Stimulated activated naive CD8-positive, alpha-beta T cell treated with anti-CD3 and anti-CD28 coated beads, Interleukin-15, Interleukin-2, amounts not matched to agents 100 ng/mL and 50 ng/mL, for 24 hours (primary cell): ENCODE measurements around the gene BRD1.

Experiments
- H3K27ac Mint-ChIP-seq: one replicate; pipeline ENCODE4 v1.8.0; 2021; ENCODE audit warnings: mild to moderate bottlenecking, mixed read lengths
- H3K27me3 Mint-ChIP-seq: one replicate; pipeline ENCODE4 v1.8.0; 2021; ENCODE audit warnings: mixed read lengths
- H3K36me3 Mint-ChIP-seq: one replicate; pipeline ENCODE4 v1.8.0; 2021; ENCODE audit warnings: low read depth, mixed read lengths
- H3K4me1 Mint-ChIP-seq: one replicate; pipeline ENCODE4 v1.8.0; 2021; ENCODE audit warnings: low read depth, mixed read lengths
- H3K4me3 Mint-ChIP-seq: one replicate; pipeline ENCODE4 v1.8.0; 2021; ENCODE audit warnings: mild to moderate bottlenecking, mixed read lengths
- H3K9me3 Mint-ChIP-seq: one replicate; pipeline ENCODE4 v1.8.0; 2021; ENCODE audit warnings: mixed read lengths

The BRD1 gene

DNA sequence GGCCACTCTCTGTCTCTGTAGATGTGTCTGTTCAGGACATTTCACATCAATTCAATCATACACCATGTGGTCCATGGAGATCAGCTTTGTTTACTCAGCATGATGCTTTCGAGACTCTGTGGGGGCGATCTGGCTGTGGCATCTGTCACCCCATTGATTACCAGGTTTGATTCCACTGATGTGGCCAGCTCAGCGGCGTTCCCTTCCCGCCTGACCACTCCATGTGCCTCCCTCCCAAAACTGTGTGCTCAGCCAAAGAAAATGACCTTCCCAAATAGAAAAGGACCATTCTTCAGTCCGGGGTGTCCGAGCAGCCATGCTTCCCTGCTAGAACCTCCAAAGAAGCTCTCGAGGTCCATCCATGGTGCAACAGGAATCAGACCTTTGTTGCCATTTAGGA is 89.1 kb downstream of the BRD1 start:
- Mint-ChIP-seq H3K27ac (no peak overlapping the region), H3K4me1 (peaks cover 9% of the 10 kb centered on the region), H3K36me3 (no peaks in the 10 kb centered on the region), H3K9me3 (peaks cover 12% of the 10 kb centered on the region), H3K4me3 (no peak overlapping the region), H3K27me3 (peaks cover 35% of the 10 kb centered on the region)

DNA sequence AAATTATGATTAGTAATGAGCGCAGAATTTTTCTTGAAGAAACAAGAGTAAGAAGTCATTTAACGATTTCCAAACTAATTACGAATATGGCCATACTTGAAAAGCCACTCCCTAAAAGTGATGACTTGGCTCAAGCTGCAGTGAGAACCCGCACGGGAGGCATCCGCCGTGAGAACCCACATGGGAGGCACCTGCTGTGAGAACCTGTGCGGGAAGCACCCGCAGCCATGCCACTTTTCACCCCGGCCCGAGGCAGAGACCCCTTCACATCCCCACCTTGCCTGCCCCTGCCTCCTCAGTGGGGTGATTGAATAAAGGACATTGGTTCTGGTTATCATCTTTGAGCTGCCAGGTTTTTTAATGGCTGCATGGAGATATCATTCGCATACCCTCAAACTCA is 89.7 kb downstream of the BRD1 start:
- Mint-ChIP-seq H3K4me1 (peaks cover 14% of the 10 kb centered on the region), H3K9me3 (peaks cover 11% of the 10 kb centered on the region), H3K4me3 (no peak overlapping the region), H3K27ac (no peak overlapping the region), H3K36me3 (no peaks in the 10 kb centered on the region), H3K27me3 (peaks cover 36% of the 10 kb centered on the region)

DNA sequence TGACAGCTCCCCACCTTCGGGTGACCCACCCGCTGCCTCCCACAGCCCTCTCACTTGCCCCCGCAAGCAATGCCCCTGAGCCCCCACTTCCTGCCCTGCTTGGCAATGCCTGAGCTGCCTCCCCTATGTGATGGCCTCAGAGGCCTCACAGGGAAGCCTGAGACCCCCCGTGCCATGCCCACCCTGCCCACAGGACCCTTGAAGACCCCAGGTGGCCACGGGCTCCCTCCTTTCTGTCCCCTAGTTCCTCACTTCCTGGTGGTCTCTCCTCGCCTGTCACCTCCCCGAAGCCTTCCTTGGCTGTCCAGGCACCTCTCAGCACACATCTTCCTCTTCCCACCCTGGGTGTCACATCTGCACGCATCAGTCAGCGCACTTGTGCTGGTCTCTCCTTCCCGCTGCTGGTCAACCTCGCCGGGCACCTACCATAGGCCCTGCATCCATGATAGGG is 90.5 kb downstream of the BRD1 start:
- H3K4me1 Mint-ChIP-seq = peaks cover 15% of the 10 kb centered on the region
- peaks cover 11% of the 10 kb centered on the region for H3K9me3 Mint-ChIP-seq
- peaks cover 31% of the 10 kb centered on the region for H3K27me3 Mint-ChIP-seq
- no peaks in the 10 kb centered on the region for H3K36me3 Mint-ChIP-seq
- no peak overlapping the region for H3K27ac Mint-ChIP-seq
- H3K4me3 Mint-ChIP-seq = no peak overlapping the region

DNA sequence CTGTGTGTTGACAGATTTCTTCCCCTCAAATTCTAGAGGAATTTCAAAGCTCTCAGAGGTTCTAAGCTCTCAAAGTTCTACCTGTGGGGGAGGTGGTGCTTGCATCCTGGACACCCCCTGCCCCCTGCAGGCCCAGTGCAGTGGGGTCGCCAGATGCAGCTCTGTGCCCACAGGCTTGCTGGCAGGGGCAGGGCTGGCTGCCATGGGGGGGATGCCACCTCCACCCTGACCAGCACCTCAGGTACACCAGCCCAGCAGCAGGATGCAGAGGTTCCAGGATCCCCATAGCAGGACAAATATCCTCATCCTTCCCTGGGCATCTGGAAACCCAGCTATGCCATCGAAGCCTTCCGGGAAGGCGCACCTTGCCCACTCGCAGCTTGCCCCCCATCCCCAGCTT is 91.1 kb downstream of the BRD1 start:
- no peak overlapping the region for H3K27ac Mint-ChIP-seq
- H3K4me3 Mint-ChIP-seq = no peak overlapping the region
- peaks cover 30% of the 10 kb centered on the region for H3K27me3 Mint-ChIP-seq
- peaks cover 15% of the 10 kb centered on the region for H3K4me1 Mint-ChIP-seq
- no peaks in the 10 kb centered on the region for H3K36me3 Mint-ChIP-seq
- H3K9me3 Mint-ChIP-seq = peaks cover 11% of the 10 kb centered on the region

DNA sequence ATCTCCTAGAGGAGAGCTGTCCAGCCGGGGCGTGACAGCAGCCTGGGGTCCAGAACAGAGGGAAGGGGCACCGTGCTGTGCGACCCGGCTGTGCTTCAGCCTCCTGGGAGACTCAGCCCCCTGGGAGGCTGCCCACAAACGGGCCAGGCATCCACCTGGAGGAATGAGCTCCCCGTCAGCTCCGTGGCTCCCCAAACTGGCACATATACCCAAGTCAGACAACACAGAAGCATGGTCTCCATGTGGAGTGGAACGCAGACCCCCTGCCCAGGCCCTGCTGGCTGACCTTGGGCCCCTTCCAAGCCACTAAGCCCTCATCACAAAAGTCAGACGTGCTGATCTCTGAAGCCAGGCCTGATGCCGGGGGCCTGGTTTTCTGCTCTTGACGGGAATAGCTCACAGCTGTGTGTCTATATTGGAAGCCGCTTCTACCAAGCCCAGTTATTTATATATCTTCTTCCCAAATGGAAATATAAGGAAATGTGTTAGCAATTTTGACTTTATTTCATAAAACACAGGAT is 91.7 kb downstream of the BRD1 start:
- Mint-ChIP-seq H3K36me3 (no peaks in the 10 kb centered on the region), H3K4me3 (no peak overlapping the region), H3K27me3 (peaks cover 28% of the 10 kb centered on the region), H3K27ac (no peak overlapping the region), H3K4me1 (peaks cover 15% of the 10 kb centered on the region), H3K9me3 (peaks cover 11% of the 10 kb centered on the region)

DNA sequence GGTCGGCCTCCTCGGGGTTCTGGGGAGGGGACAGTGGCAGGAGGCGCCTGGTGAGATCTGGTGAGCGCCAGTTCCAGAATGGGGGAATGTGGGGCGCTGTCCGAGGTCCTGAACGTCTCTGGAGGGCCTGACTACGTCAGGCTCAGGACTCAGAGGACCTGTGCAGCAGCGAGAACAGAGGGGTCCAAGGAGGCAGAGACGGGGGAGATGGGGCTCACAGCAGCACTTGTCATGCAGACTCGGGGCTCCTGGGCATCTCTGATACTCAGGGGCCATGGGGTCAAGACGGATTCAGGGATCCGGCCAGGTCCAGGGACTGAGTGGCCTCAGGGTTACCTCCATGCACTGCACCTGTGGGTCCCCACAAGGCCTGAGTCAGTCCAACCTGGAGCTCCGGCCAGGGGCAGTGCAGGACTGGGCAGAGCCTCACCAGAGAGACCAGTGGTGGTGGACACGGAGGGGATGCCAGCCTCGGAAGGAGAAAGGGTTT is 92.2 kb downstream of the BRD1 start:
- H3K4me3 Mint-ChIP-seq = no peak overlapping the region
- H3K9me3 Mint-ChIP-seq = peaks cover 11% of the 10 kb centered on the region
- H3K36me3 Mint-ChIP-seq = no peaks in the 10 kb centered on the region
- H3K27ac Mint-ChIP-seq = no peak overlapping the region
- peaks cover 33% of the 10 kb centered on the region for H3K27me3 Mint-ChIP-seq
- peaks cover 15% of the 10 kb centered on the region for H3K4me1 Mint-ChIP-seq

DNA sequence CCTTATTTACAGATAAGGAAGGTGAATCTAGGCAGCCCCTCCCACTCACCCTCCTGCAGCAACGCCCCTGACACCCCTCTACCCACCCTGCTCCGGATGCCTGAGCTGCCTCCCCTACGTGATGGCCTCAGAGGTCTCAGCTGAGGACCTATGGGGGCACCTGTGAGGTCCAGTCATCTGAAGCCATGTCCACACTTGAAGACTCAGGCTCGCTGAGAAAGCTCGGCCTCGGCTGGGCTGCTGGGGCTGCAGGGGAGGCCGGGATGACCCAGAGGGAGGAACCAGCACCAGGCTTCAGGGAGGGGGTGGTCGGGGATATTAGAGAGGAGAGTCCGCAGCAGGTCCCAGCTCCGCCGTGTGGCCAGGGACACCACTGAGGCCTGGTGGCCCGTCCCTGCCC is 92.8 kb downstream of the BRD1 start:
- H3K36me3 Mint-ChIP-seq = no peaks in the 10 kb centered on the region
- H3K9me3 Mint-ChIP-seq = peaks cover 11% of the 10 kb centered on the region
- peaks cover 35% of the 10 kb centered on the region for H3K27me3 Mint-ChIP-seq
- H3K27ac Mint-ChIP-seq = no peak overlapping the region
- H3K4me1 Mint-ChIP-seq = peaks cover 15% of the 10 kb centered on the region
- no peak overlapping the region for H3K4me3 Mint-ChIP-seq

DNA sequence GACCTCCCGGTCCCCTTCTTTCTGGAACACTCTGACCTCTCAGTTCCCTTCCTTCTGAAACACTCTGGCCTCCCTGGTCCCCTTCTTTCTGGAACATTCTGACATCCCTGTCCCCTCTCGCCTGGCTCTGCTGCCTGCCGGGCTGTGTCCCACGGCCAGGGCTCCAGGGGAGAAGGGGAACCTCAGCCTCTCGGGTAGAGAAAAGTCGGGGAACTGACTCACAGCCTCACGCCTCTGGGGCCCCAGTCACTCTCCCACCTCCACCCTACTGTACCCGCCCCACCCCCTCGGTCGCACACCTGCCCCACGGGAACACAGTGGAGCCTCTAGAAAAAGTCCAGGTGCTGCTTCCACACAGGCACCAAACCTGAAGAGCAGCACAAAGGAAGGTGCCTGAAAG is 93.3 kb downstream of the BRD1 start:
- H3K36me3 Mint-ChIP-seq = no peaks in the 10 kb centered on the region
- peaks cover 15% of the 10 kb centered on the region for H3K4me1 Mint-ChIP-seq
- H3K27ac Mint-ChIP-seq = no peak overlapping the region
- no peak overlapping the region for H3K4me3 Mint-ChIP-seq
- H3K9me3 Mint-ChIP-seq = peaks cover 11% of the 10 kb centered on the region
- peaks cover 33% of the 10 kb centered on the region for H3K27me3 Mint-ChIP-seq

DNA sequence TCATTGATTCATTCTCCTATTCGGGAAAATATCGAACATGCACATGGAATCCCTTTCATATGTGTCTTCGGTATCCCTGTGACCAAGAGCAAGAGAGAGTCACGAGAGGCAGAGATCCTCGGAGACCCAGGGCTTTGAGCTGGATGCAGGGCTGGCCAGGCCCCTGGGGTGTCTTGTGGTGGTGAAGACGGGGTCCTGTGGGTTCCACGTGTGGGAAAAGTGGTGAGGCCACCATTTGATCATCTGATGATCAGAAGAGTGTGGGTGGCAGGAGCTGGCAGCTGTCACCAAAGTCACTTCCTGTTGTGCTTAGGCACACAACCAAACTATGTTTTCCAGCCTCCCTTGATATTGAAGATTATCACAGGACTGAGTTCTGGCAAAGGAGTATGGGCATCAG is 94.0 kb downstream of the BRD1 start:
- H3K27ac Mint-ChIP-seq = no peak overlapping the region
- H3K4me1 Mint-ChIP-seq = peaks cover 15% of the 10 kb centered on the region
- H3K9me3 Mint-ChIP-seq = peaks cover 10% of the 10 kb centered on the region
- H3K36me3 Mint-ChIP-seq = no peaks in the 10 kb centered on the region
- H3K4me3 Mint-ChIP-seq = no peak overlapping the region
- peaks cover 38% of the 10 kb centered on the region for H3K27me3 Mint-ChIP-seq

DNA sequence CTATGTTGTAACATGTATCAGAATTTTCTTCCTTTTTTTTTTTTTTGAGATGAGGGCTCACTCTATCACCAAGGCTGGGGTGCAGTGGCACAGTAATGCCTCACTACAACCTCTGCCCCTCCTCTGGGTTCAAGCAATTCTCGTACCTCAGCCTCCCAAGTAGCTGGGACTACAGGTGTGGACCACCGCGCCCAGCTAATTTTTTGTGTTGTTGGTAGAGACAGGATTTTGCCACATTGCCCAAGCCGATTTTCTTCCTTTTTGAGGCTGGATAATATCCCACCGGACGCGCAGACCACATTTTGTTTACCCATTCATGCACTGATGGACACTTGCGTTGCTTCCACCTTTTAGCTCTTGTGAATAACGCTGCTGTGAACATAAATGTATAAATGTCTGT is 97.0 kb downstream of the BRD1 start:
- no peaks in the 10 kb centered on the region for H3K9me3 Mint-ChIP-seq
- H3K4me1 Mint-ChIP-seq = peaks cover 23% of the 10 kb centered on the region
- H3K4me3 Mint-ChIP-seq = no peak overlapping the region
- no peaks in the 10 kb centered on the region for H3K36me3 Mint-ChIP-seq
- H3K27me3 Mint-ChIP-seq = peaks cover 54% of the 10 kb centered on the region
- H3K27ac Mint-ChIP-seq = no peak overlapping the region

DNA sequence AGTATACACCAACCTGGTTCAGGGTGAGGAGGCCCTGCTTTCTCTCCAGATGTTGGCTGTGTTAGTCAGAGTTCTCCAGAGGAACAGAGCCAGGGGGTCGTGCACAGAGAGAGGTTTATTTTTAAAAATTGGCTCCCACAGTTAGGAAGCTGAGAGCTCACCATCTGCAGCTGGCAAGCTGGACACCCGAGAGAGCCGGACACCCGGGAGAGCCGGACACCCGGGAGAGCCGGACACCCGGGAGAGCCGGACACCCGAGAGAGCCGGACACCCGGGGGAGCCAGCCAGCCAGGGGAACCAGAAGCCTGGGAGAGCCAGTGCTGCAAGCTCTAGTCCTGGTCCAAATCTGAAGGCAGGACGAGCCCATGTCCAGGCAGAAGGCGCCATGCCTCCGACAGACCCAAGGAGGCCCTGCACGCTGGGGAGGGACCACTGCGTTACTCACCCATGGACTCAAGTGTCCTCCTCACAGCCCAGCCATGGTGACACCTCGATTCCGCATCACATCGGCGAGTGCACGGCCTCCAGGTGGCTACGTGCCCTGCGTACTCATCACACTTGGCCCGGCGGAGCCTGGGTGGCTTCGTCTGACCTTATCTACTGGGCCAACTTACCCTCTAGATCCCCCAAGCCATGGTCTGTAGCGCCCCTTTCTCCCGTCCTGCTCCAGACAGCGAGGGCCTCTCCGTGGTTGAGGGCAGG is 99.0 kb downstream of the BRD1 start:
- H3K9me3 Mint-ChIP-seq = no peaks in the 10 kb centered on the region
- H3K27ac Mint-ChIP-seq = no peak overlapping the region
- peaks cover 54% of the 10 kb centered on the region for H3K27me3 Mint-ChIP-seq
- H3K4me1 Mint-ChIP-seq = peaks cover 20% of the 10 kb centered on the region
- H3K36me3 Mint-ChIP-seq = no peaks in the 10 kb centered on the region
- H3K4me3 Mint-ChIP-seq = no peak overlapping the region

DNA sequence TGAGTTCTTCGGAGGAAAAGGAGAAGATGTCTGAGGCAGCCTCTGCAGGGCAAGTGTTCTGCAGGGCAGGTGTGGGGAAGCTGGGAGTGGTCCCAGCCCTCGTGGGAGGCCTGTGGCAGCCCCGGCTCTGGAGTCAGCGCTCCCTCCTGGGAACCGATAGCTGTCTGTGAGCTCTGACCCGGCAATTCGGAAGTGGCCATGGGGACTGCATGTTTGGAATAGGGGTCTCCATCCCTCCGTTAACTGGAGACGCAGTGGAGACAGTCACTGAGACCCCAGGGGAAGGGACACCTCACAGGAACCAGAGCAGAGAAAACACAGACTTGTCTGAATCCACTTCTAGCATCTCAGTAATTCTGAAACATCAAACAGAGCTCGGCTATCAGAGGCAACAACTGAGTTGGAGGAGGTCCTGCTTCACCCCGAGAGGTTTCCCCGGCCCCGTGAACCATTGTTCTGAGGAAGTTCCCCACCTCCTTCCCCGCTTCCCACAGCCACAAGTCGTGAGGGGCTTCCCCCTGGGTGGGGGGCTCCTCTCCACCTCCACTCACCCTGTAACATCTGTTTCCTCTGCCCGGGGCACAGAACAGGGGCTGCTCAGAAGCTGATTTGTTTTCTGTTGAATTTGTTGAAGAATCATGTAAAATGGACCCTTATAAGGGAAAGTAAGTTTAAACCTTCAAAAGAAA is 99.6 kb downstream of the BRD1 start:
- Mint-ChIP-seq H3K27ac (no peak overlapping the region), H3K4me3 (no peak overlapping the region), H3K27me3 (peaks cover 51% of the 10 kb centered on the region), H3K36me3 (no peaks in the 10 kb centered on the region), H3K4me1 (peaks cover 14% of the 10 kb centered on the region), H3K9me3 (no peaks in the 10 kb centered on the region)

DNA sequence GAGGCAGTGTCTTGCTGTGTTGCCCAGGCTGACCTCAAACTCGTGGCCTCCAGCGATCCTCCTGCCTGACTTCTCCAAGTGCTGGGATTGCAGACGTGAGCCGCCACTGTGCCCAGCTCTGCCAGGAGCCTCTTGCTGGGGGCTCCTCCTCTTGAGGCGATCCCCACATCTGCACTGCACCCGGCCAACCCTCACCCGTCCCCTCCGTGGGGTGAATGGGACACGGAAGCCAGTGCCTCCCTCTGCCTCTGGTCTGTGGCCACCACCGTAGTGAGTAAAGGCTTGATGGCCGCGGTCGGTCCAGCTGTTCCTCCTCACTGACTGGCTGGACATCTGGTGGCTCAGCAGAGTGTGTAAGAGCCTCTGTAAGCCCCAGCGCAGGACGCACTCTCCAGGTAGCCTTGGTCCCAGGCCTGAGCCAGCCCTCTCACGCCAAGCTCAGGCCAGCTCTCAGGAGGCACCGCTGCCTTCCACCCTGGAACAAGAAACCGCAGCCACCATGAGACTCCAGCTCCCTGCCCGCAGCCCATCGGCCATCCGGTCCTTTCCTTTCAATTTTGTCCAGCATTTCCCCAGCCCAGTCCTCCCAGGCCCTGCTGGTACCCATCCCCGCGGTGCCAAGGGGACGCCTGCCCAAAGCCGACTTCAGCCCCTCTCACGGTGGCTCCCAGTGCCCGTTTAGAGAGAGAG is 100.3 kb downstream of the BRD1 start:
- Mint-ChIP-seq H3K36me3 (no peaks in the 10 kb centered on the region), H3K27me3 (peaks cover 49% of the 10 kb centered on the region), H3K27ac (no peak overlapping the region), H3K4me1 (peaks cover 12% of the 10 kb centered on the region), H3K4me3 (no peak overlapping the region), H3K9me3 (no peaks in the 10 kb centered on the region)

DNA sequence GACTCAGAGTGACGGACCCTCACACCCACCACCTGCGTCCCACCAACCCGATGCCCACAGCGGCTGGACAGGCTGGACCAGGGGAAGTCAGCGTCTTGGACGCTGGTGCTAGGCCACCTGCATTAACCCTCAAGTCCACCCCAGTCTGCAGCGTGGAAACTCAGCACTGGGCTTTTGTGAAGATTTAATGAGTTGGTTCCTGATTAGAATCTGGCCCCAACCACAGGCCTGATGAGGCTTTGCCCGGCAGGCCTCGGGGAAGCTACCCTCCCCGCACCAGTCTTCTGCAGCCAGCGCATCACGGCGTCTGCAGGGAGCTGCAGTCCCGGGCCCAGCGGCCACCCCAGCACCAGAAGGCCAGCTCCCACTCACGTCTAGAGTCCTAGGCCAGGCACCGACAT is 101.0 kb downstream of the BRD1 start:
- H3K9me3 Mint-ChIP-seq = no peaks in the 10 kb centered on the region
- H3K36me3 Mint-ChIP-seq = no peaks in the 10 kb centered on the region
- H3K4me1 Mint-ChIP-seq = peaks cover 12% of the 10 kb centered on the region
- H3K27me3 Mint-ChIP-seq = peaks cover 43% of the 10 kb centered on the region
- no peak overlapping the region for H3K27ac Mint-ChIP-seq
- H3K4me3 Mint-ChIP-seq = no peak overlapping the region
